ENCODE measurements around the gene SRPK2.
"Not testable (repeated sequence)": the region's sequence is repeated elsewhere in the genome, so short reads cannot be mapped to it uniquely, and the experiment has no call there.

Gene SRPK2

GRCh38 chr7:105388356-105389087 is at the start of gene SRPK2:
Gene SRPK2, minus strand, starts transcription at chr7:105388921.
- peak; percentile 74 for DNase-seq (ENCODE audit: insufficient read length, low spot score)
- FAIRE-seq, result no peak

GRCh38 chr7:105438254-105438653 is 49.5 kb upstream of the SRPK2 start:
- FAIRE-seq, result no peak
- DNase-seq (ENCODE audit: insufficient read length, low spot score), result no peak

- DNase-seq (ENCODE audit: insufficient read length, low spot score); FAIRE-seq: not testable (repeated sequence)
Observed at GRCh38 chr7:105437356-105437755, 48.6 kb upstream of the SRPK2 start.

GRCh38 chr7:105429746-105430612 is 41.3 kb upstream of the SRPK2 start:
- FAIRE-seq (no peak), DNase-seq (ENCODE audit: insufficient read length, low spot score) (peak; percentile 41)

- FAIRE-seq, result no peak
Observed at GRCh38 chr7:105426606-105427146, 38.0 kb upstream of the SRPK2 start.

GRCh38 chr7:105423987-105424386 is 35.3 kb upstream of the SRPK2 start:
- no peak for FAIRE-seq
- no peak for DNase-seq (ENCODE audit: insufficient read length, low spot score)

More at GRCh38 chr7:105426606-105427146, 38.0 kb upstream of the SRPK2 start:
- DNase-seq (ENCODE audit: insufficient read length, low spot score), result no peak

- FAIRE-seq (no peak), DNase-seq (ENCODE audit: insufficient read length, low spot score) (no peak)
Observed at GRCh38 chr7:105413887-105414437, 25.2 kb upstream of the SRPK2 start.

- not testable (repeated sequence) for DNase-seq (ENCODE audit: insufficient read length, low spot score); FAIRE-seq
Observed at GRCh38 chr7:105410774-105411173, 22.1 kb upstream of the SRPK2 start.

- not testable (repeated sequence) for FAIRE-seq; DNase-seq (ENCODE audit: insufficient read length, low spot score)
Observed at GRCh38 chr7:105409775-105410174, 21.1 kb upstream of the SRPK2 start.

- FAIRE-seq (no peak), DNase-seq (ENCODE audit: insufficient read length, low spot score) (no peak)
Observed at GRCh38 chr7:105408791-105409410, 20.2 kb upstream of the SRPK2 start.

- DNase-seq (ENCODE audit: insufficient read length, low spot score) (no peak), FAIRE-seq (no peak)
Observed at GRCh38 chr7:105403128-105403527, 14.4 kb upstream of the SRPK2 start.

GRCh38 chr7:105402221-105403095 is 13.7 kb upstream of the SRPK2 start:
- DNase-seq (ENCODE audit: insufficient read length, low spot score), result no peak

GRCh38 chr7:105399043-105399725 is 10.5 kb upstream of the SRPK2 start:
- no peak for FAIRE-seq
- DNase-seq (ENCODE audit: insufficient read length, low spot score), result peak; percentile 25

More at GRCh38 chr7:105402221-105403095, 13.7 kb upstream of the SRPK2 start:
- FAIRE-seq, result no peak

GRCh38 chr7:105396566-105396965 is 7.8 kb upstream of the SRPK2 start:
- no peak for FAIRE-seq
- DNase-seq (ENCODE audit: insufficient read length, low spot score), result no peak

GRCh38 chr7:105391429-105391828 is 2.7 kb upstream of the SRPK2 start:
- DNase-seq (ENCODE audit: insufficient read length, low spot score) (no peak), FAIRE-seq (no peak)

GRCh38 chr7:105389889-105390288 is 1.2 kb upstream of the SRPK2 start:
- DNase-seq (ENCODE audit: insufficient read length, low spot score), result no peak
- FAIRE-seq, result no peak

GRCh38 chr7:105389088-105389650 is 448 bp upstream of the SRPK2 start:
- DNase-seq (ENCODE audit: insufficient read length, low spot score), result peak; percentile 24
- FAIRE-seq, result no peak

GRCh38 chr7:105387508-105388355 is 989 bp downstream of the SRPK2 start:
- DNase-seq (ENCODE audit: insufficient read length, low spot score), result peak; percentile 39
- FAIRE-seq, result no peak
